Measurements from ENCODE around the gene CORO1C.

The CORO1C gene

DNA sequence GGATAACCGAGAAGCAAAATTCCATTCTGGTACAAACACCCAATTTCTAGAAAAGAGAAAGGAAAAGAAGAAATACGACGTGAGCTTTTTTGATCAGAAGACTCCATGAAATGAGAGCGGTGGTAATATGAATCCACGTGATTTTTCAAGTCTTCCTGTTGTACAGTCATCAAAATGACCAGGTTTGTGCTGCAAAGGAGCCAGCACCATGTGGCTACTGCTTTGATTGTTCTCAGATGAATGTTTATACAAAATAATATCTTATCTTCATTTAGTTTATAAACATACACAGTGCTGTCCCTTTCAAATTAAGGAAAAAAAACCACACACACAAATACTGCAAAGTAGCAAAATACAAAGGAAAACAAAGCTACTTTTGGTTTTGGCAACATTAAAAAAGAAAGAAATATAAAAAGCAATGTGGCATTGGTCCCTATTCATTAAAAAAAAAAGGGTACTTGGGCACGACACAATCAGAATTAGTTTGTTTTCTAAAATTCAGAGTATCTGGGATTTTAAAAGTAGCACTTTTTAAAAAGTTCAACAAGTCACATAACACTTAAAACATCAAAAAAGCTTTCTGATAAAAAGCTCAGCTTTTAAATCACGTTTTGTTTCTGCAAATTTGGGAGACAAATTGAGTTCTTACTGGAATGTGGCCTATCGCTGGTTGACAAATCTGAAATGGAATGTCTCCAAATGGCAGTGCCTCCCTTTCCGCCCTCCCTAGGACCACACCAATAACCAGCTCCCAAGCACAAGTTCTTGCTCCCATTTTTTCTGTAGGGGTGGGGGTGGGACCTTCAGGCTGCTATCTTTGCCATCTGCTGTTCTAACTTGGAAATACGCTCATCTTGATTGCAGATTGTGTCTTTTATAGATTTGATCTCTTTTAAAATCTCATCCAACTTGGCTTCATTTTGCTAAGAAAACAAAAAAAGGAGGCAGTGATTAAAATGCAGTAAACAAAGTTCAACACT is 84.4 kb downstream of the CORO1C start:
- DNase-seq, result no peak

DNA sequence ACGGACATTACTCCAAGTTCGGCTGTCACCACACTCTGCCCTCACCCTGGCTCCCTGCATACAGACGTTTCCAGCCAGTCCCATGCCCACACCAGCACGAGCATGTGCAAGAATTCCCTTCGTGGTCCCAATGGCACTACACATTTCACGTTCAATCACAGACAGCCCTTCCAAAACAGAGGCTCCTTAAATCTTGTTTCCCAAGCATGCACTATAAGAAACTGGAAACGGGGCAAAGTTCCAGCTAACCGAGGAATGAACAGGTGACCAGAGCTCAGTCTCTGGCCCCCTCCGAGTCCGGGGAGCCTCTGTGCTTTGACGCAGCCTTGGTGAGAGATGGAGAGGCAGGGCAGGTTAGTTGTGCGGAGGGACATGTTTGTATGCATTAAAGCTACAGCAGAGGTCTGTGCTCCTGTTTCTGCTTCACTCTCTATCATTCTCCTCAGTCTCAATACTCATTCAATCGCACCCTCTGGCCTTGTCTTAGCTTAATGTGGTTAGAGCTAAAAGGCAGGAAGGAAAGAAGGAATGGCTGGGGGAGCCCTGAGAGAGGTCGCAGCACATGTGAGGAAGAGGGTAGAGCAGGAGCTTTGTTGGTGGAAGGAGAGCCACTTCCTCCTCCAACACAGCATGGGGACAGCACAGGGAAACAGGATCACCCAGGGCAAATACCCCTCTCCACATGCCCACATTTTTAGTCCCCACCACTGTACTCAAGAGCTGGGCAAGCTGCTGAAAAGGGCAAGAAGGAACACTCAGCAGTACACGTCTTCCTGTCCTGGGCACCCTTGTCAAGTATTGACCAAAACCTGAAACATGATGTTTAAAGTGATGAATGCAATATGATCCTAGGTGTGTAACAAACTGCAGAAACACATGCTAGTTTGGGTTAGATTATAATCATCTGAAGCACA is 85.4 kb downstream of the CORO1C start:
- DNase-seq, result no peak

DNA sequence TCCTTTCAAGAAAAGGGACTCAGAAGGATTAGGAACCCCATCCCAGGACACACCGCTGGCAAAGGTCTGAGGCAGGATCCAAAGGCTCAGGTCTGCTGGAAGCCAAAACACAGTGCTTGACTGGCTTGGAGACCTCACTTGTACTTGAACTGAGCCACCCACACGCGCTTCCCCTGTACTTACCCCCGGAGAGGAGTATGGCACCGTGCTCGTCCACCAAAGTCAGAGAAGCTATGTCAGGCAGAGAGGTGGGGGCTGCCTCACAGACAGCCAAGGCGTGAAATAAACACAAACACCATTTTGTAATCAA is 86.6 kb downstream of the CORO1C start:
- no peak for DNase-seq

DNA sequence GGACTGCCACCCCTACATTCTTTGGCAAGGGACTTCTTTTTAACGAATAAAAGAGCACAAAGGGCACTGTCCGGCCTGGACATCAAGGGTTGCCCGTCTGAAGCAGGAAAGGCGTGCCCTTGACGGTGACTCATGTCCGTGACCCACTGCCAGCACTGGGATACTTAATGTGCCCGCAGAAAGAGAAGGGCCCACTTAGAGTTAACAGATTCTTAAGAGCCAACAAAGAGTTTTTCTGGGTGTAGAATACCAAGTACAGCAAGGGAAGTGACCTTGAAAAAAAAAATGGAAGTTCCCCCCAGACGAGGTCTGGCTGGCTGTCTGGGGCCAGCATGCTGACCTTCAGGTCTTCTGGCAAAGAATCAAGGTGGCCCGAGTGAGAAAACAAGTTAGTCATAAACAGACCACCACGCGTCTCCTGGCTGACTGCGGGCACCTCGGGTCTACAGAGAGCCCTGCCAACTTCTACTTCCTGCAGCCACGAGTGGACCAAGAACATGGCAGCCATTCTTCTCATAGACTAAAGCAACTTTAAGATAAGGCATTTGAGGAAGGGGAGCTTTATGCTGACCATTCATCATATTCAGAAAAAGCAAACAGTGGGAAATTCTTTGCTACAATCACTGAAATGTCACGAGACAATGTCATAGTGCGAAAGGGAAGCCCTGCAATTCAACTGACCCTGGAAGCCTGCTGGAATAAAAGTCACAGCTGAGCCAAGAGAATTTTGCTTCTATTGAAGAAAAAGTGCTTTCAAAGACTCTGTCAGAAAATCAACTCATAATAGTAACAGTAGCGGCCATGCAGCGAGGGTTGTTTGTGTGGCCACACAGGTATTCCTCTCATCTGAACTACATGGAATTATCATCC is 87.1 kb downstream of the CORO1C start:
- no peak for DNase-seq

DNA sequence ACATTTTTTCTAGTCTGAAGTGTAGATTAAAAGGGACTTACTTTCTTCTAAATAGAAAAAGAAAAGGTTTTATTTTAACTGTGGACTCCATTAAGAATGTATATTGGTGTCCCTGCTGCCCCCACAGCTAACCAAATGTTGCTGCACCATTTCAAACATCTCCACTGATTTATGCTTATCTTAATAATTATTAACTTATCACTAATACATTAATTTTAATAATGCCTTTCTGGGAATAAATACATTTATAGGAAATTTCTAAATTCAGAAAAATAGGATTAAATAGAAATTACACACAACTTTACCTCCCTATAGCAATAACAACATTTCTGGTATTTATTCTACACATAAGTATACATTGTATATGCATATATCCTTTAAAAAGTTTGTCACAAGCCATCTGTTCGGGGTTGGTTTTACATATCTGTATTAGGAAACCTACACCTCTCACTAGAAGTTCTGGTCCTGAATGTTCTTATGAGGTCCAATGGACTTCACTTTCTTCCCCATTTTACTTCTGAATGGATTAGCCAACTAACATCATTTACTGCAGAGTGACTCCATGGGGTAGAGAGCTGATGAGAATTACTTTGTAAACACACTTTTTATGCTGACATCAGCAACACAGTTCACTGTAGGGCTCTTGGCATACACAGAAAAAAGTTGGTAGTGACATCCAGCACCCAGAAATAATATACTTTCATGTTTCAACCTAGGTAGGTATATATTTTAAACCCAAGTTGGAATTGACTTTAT is 88.2 kb downstream of the CORO1C start:
- no peak for DNase-seq

GRCh38 chr12:108642269-108642870 is 88.9 kb downstream of the CORO1C start:
- DNase-seq, result no peak

DNA sequence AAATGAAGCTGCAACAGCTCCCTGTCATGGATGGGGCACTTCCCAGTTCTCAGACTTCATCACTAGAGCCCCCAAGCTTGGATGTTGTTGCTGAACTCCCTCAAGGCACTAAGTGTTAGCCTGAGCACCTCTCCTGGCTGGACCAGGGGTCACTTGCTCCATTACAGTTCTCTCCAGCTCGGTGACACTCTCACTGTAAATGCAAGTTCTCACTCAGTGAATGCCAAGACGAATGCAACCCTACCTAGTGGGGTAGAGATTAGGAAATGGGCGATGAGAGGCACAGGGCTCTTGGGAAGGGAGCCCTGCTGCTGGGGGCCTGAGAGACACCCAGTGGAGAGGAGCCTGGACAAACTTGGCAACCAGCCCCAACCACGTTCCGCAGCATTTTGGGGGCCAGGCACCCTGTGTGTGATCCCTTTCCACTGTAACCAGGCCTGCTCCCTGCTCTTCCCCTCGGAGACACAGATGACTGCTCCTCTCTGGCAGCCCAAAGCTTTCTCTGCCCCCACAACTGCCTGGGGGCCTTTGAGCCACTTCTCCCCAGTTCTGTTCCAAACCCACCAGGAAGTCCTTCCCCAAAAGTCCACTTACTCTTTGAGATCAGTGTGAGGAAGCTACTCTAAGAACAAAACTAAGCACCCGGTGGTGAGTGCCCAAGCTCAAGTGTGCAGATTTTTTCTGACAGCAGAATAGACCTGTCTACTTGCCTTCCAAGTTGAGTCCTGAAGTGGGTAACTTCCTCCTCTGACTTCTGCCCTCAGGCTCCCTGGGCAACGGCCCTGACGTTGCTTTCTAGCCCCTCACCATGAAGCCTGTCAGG is 89.7 kb downstream of the CORO1C start:
- no peak for DNase-seq

- no peak for DNase-seq
Observed at GRCh38 chr12:108640802-108641445, 90.4 kb downstream of the CORO1C start.

GRCh38 chr12:108638997-108639822 is 92.1 kb downstream of the CORO1C start:
- DNase-seq, result no peak

DNA sequence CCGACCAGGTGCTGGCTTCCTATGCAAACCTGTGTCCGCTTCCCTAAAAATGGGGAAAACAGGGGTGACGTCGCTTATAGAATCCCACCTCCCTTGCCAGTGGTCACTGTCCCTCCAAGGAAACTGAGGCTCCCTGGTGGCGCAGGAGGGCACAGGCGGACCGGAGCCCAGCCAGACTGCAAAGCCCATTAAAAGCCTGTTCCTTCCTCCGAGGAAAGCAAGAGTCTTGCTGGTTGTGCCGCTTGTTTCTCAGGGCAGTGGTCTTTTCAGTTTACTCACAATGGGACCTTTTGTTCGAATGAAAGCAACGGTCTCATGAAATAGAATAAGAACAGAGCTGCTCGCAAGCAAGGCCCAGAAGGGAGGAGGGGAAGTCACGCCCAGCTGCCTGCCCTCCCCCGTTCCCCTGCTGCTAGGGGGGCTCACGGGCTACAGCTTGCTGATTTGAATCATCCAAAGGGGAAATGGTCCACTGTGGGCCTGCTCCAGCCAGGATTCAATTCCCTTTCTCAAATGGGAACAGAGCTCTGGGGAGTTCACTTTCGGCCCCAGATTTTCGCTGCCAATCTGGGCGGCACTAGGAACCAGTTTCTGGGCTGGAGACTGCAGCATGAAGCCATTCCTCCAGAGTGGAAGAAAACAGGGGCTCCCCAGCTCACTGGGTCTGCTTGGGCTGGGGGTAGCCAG is 93.0 kb downstream of the CORO1C start:
- no peak for DNase-seq

DNA sequence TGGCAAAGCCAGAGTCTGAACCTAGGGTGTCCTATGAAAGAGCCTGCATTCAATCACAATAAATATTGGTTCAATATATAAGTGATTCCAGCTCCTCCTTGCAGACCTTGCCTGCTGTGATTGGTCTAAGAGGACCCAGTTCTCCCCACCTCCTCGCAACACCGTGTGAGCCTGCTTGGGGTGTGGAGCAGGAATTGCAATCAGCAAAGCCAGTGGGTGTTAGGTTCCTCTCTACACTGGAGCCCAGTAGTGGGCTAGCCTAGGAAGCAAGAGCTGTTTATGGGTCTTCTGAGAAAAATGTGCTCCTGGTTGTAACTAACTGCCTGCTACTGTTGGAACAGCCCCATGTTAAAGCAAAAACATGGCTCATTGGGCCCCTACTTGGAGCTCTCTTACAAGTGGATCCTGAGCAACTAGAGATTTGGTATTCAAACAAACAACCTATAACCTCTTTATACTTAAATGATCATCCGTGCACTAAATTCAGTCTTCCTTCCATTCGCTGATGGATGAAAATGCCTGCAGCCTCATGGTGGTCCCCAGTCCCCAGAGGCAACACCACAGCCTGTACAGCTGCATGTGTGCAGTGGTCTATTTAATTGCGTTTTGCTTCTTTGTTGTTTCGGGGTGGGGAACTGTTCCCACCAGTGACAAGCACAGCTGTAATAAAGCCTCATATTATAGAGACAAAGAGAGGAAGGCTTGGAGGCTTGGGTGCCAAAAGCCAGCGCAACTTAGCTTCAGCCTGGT is 93.9 kb downstream of the CORO1C start:
- no peak for DNase-seq

DNA sequence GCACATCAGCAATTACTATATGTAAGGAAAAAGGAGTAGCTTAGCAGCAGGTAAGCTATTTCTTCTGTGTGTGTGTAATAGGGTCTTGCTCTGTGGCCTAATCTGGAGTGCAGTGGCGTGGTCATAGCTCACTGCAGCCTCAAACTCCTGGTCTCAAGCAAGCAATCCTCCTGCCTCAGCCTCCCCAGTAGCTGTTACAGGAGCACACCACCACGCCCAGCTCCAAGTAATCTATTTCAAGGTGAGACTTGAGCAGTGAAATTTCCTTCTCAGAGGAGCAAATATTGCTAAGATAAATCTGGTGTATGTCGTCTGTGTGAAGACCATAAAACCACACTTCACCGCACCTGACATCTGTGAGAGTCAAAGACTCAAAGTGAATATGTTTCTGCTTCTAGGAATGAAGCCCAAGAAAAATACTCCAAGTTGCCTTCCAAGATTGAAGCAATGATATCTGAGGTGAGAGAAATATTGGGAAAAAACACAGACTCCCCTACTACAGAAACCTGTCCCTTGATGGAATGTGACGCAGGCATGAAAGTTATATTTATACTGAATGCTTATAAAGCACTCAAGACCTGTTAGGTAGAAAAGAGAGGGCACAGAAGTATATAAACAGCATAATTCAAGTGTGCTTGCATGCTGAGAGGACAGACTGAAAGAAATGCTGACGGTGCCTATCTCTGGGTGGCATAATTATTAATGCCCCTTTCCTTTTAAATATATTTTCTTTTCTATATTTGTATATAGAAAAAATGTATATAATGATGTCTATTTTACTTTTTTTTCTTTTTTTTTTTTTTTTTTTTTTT is 95.1 kb downstream of the CORO1C start:
- no peak for DNase-seq

DNA sequence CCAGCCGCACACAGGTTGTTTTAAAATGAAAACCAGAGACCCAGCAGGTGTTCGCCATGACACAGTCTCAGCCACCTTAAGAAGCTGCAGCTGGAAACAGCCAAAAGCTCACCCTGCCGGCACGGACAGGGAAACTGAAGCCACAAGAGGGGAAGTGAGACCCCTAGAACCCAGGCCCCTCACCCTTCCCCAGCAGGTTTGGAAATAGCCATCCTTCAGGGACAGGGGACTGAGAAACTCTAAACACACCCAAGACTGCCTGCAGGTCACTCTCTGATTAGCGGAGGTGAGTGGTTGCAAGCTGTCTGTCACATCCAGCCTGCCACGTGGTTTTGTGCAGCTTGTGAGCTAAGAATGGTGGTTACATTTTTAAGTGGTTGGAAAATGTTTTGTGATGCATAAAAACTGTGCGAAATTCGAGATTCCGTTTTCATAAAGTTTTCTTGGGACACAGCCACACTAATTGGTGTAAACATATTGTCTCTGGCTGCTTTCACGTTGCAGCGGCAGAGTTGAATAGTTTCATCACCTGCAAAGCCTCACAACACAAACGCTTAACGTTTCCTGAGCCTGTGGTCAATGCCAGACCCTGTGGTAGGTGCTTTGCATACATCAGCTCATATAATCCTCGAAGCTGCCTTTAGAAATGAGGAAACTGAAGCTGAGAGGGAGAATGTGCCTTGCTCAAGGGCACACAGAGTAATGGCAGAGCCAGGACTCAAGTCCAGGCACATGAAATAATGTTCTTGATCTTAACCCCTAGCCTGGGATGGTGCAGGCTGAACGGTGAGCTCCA is 95.9 kb downstream of the CORO1C start:
- DNase-seq, result peak; percentile 56 to 58

GRCh38 chr12:108634341-108634751 is 97.0 kb downstream of the CORO1C start:
- DNase-seq, result peak; percentile 54 to 59

GRCh38 chr12:108633534-108634248 is 97.6 kb downstream of the CORO1C start, which contains the start of gene SELPLG:
SELPLG (minus strand) TSS chr12:108633894; CDS start chr12:108624307, 9,587 bp downstream.
- peak; percentile 80 to 82 for DNase-seq

Measured in stimulated activated CD4-positive, alpha-beta T cell treated with anti-CD3 and anti-CD28 coated beads, Interleukin-2, amount 100 ng/mL, for 24 hours (primary cell).